Measurements from ENCODE around the gene UBE2H.

The UBE2H gene

GRCh38 chr7:129783584-129783919 is 169.2 kb downstream of the UBE2H start:
- Histone ChIP-seq H3K9me3 (ENCODE audit: insufficient read depth, low read depth, low read length) (no peaks in the 10 kb centered on the region), H3K79me2 (ENCODE audit: insufficient read depth, low read length) (no peaks in the 10 kb centered on the region), H3K4me2 (ENCODE audit: low read depth, low read length, poor library complexity, severe bottlenecking) (no peak overlapping the region), H3K4me3 (ENCODE audit: low read length, poor library complexity, severe bottlenecking) (no peak overlapping the region), H2AFZ (ENCODE audit: low read length) (no peak overlapping the region), H3K9ac (ENCODE audit: low read depth, low read length, poor library complexity, severe bottlenecking) (no peak overlapping the region), H4K20me1 (ENCODE audit: insufficient read depth, low read length, poor library complexity, severe bottlenecking) (no peaks in the 10 kb centered on the region), H3K4me1 (ENCODE audit: insufficient read depth, low read length, poor library complexity, severe bottlenecking) (no peaks in the 10 kb centered on the region), H3K36me3 (ENCODE audit: insufficient read depth, low read length) (no peaks in the 10 kb centered on the region), H3K27me3 (ENCODE audit: insufficient read depth, low read length, poor library complexity, severe bottlenecking) (no peaks in the 10 kb centered on the region), H3F3A (ENCODE audit: low read depth) (no peaks in the 10 kb centered on the region), H3K9me2 (replicated peaks; ENCODE audit: low read depth, low read length) (no peaks in the 10 kb centered on the region)
- TF ChIP-seq CTCF (conservative IDR thresholded peaks at IDR 0.05; ENCODE audit: low read length) = no peak
- no peak for TF ChIP-seq EZH2phosphoT487 (IDR thresholded peaks at IDR 0.05; ENCODE audit: borderline replicate concordance)

GRCh38 chr7:129782818-129783583 is 169.8 kb downstream of the UBE2H start:
- H3K9ac ChIP-seq (ENCODE audit: low read depth, low read length, poor library complexity, severe bottlenecking) = no peak overlapping the region
- no peaks in the 10 kb centered on the region for H3K9me3 ChIP-seq (ENCODE audit: insufficient read depth, low read depth, low read length)
- H3K4me1 ChIP-seq (ENCODE audit: insufficient read depth, low read length, poor library complexity, severe bottlenecking) = no peaks in the 10 kb centered on the region
- H2AFZ ChIP-seq (ENCODE audit: low read length) = no peak overlapping the region
- no peaks in the 10 kb centered on the region for H3K79me2 ChIP-seq (ENCODE audit: insufficient read depth, low read length)
- H4K20me1 ChIP-seq (ENCODE audit: insufficient read depth, low read length, poor library complexity, severe bottlenecking) = no peaks in the 10 kb centered on the region
- H3K27me3 ChIP-seq (ENCODE audit: insufficient read depth, low read length, poor library complexity, severe bottlenecking) = no peaks in the 10 kb centered on the region
- TF ChIP-seq CTCF (conservative IDR thresholded peaks at IDR 0.05; ENCODE audit: low read length) = no peak
- no peak for TF ChIP-seq EZH2phosphoT487 (IDR thresholded peaks at IDR 0.05; ENCODE audit: borderline replicate concordance)
- H3K4me2 ChIP-seq (ENCODE audit: low read depth, low read length, poor library complexity, severe bottlenecking) = no peak overlapping the region
- H3K4me3 ChIP-seq (ENCODE audit: low read length, poor library complexity, severe bottlenecking) = no peak overlapping the region
- no peaks in the 10 kb centered on the region for H3K9me2 ChIP-seq (replicated peaks; ENCODE audit: low read depth, low read length)
- H3F3A ChIP-seq (ENCODE audit: low read depth) = no peaks in the 10 kb centered on the region
- no peaks in the 10 kb centered on the region for H3K36me3 ChIP-seq (ENCODE audit: insufficient read depth, low read length)

- no peaks in the 10 kb centered on the region for H3K36me3 ChIP-seq (ENCODE audit: insufficient read depth, low read length)
- H4K20me1 ChIP-seq (ENCODE audit: insufficient read depth, low read length, poor library complexity, severe bottlenecking) = no peaks in the 10 kb centered on the region
- no peaks in the 10 kb centered on the region for H3K27me3 ChIP-seq (ENCODE audit: insufficient read depth, low read length, poor library complexity, severe bottlenecking)
- H3F3A ChIP-seq (ENCODE audit: low read depth) = no peaks in the 10 kb centered on the region
- H3K4me2 ChIP-seq (ENCODE audit: low read depth, low read length, poor library complexity, severe bottlenecking) = no peak overlapping the region
- H2AFZ ChIP-seq (ENCODE audit: low read length) = no peak overlapping the region
- no peaks in the 10 kb centered on the region for H3K9me2 ChIP-seq (replicated peaks; ENCODE audit: low read depth, low read length)
- H3K9ac ChIP-seq (ENCODE audit: low read depth, low read length, poor library complexity, severe bottlenecking) = no peak overlapping the region
- no peaks in the 10 kb centered on the region for H3K79me2 ChIP-seq (ENCODE audit: insufficient read depth, low read length)
- H3K9me3 ChIP-seq (ENCODE audit: insufficient read depth, low read depth, low read length) = no peaks in the 10 kb centered on the region
- H3K4me3 ChIP-seq (ENCODE audit: low read length, poor library complexity, severe bottlenecking) = no peak overlapping the region
- no peaks in the 10 kb centered on the region for H3K4me1 ChIP-seq (ENCODE audit: insufficient read depth, low read length, poor library complexity, severe bottlenecking)
- TF ChIP-seq EZH2phosphoT487 (IDR thresholded peaks at IDR 0.05; ENCODE audit: borderline replicate concordance) (no peak), CTCF (conservative IDR thresholded peaks at IDR 0.05; ENCODE audit: low read length) (no peak)
These were observed 170.6 kb downstream of the UBE2H start for GRCh38 chr7:129781928-129782817.

Measured in Loucy (cell line).